Measurements from ENCODE around the gene NUDCD2.
A peak's percentile ranks its signal among the peaks of the same experiment; 100 is the strongest.

NUDCD2 gene

GRCh38 chr5:163459819-163460561, at the start of gene NUDCD2:
Gene NUDCD2 (minus strand): TSS chr5:163460102. CDS start chr5:163460050, 52 bp downstream.
- peak; percentile 96 for DNase-seq (ENCODE audit: low read depth)
- peak within 1 kb of the TSS; percentile 76 for H3K4me3 ChIP-seq (ENCODE audit: low read depth, low read length)

GRCh38 chr5:163509291-163509951, 49.5 kb upstream of the NUDCD2 start:
- peak overlapping the region; percentile 8 for H3K4me3 ChIP-seq (ENCODE audit: low read depth, low read length)
- peak; percentile 50 for DNase-seq (ENCODE audit: low read depth)

DNA sequence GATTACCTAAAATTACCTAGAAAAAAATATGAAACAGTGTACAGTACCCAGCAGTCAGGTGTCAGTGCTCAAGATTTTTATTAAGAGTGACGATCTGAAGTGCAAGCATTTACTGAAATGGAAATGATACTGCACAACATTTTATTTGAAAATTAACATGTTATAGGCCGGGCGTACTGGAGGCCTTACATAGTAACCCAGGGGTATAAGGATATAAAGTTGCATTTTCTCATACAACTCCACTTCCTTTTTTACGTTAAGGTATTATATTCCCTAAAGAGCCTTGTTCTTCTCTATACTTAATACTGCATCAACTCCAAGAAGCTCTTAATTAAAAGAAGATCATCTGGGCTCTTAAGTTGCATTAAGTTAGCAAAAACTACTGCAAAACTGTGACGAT, 48.9 kb upstream of the NUDCD2 start:
- H3K4me3 ChIP-seq (ENCODE audit: low read depth, low read length), result peak overlapping the region; percentile 8
- DNase-seq (ENCODE audit: low read depth), result no peak

- peak overlapping the region; percentile 73 for H3K4me3 ChIP-seq (ENCODE audit: low read depth, low read length)
- no peak for DNase-seq (ENCODE audit: low read depth)
Observed at GRCh38 chr5:163506726-163507125, 46.8 kb upstream of the NUDCD2 start.

DNA sequence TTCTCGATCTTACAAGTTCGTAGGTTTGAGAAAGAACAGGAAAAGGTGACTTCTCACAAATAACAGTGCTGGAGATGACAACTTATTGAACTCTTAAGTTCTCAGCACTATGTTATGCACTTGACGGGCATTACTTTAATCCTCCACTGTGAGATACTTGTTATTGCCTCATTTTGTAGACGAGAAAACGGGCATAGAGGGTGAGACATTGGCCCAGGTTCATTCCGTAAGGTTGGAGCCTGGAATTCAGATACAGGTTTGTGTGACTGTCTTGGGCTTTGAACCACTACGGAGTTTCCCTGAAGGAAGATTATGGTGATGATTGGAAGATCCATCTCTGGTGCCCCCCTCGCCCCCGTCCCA, 46.2 kb upstream of the NUDCD2 start:
- DNase-seq (ENCODE audit: low read depth), result no peak
- peak overlapping the region; percentile 73 for H3K4me3 ChIP-seq (ENCODE audit: low read depth, low read length)

DNA sequence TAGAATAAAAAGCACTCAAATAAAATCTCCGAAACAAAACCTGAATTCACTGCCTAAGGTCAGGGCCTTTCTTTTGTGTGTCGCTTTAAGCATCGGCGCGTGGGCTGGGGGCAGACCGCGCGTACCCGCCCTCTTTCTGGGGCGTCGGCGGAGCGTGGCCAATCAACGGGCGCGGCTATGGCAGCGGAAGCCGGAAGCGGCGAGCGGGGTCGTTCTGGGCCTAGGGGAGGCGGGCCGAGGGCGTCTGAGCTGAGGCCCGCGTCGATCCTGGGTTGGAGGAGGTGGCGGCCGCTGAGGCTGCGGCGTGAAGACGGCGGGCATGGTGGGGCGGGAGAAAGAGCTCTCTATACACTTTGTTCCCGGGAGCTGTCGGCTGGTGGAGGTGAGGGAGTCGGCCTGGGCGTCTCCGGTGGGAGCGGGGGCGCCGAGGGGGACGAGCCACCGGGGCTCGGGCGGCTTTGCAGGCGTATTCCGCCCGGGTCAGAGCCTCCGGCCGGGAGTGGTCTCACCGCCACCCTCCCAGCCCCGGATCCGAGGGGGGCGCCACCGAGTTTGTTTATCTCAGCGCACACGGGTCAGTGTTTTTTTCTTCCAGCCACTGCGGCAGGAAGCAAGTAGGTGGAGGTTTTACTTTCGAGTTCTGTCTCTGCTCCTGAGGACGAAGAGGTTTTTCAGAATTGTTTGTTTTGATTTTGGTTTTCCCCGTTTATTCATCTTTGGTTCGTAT, 45.6 kb upstream of the NUDCD2 start, which contains the start of gene MAT2B:
MAT2B (plus strand) TSS at position 252 of the 727 bp plus-strand sequence; CDS start at position 320, 68 bp downstream.
- peak within 1 kb of the TSS; percentile 73 for H3K4me3 ChIP-seq (ENCODE audit: low read depth, low read length)
- peak; percentile 78 for DNase-seq (ENCODE audit: low read depth)

DNA sequence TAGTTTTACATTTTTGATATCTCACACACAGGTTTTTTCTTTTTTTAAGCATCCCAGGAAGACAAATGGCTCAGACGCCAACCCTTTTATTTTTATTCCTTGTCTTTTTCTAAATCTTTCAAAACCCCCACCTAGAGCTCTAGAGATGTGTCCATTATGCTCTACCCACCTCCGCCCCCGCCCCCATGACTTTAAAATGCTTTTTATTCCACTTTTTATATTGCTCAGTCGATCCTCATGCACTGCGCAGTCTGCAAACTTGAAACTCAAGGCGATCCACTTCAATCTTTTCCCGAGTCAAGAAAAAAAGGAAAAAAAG, 45.1 kb upstream of the NUDCD2 start:
- no peak for DNase-seq (ENCODE audit: low read depth)
- H3K4me3 ChIP-seq (ENCODE audit: low read depth, low read length), result peak overlapping the region; percentile 73

- H3K4me3 ChIP-seq (ENCODE audit: low read depth, low read length), result peak overlapping the region; percentile 73
- DNase-seq (ENCODE audit: low read depth), result no peak
Observed at GRCh38 chr5:163504079-163504931, 44.4 kb upstream of the NUDCD2 start.

DNA sequence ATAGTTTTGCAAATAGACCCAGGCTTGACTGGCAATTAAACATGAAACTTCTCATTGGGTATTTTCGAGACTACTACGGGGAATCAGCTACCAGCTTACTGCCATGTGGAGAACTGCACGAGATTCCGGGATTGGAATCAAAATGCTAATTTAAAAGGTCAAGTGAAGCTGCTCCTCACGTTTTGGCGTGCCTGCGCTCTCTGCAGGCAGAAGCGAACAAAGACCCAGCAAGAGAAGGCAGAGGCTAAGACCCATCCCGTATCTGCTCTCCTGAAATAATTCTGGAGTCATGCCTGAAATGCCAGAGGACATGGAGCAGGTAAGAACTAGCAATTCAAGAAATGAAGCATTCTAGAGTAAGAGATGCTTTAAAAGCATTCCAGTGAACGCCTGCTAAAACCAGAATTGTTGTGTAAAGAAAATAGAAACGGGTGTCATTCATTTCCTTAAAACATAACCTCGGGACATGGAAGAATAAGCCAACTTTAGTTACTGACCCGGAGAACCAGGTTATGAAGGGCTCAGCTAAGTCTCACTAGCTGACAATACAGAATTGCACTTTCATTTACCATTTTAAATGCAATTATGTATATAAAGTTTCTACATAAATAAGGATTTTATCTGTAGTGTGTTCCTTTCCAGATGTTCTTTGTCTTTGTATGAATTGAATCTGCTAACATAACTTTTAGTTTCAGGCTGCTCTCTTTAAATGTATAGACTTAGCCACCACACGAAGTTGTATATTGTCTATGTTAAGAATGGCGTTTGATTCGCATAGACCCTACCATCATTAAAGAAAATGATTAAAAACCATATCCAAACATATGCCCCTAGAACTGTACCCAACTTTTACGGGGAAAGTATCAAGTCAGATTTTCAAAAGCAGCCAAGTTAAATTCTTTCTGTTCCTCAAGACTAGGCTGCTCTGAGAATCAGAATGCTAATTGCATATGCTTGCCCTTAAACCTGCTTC, 43.5 kb upstream of the NUDCD2 start:
- DNase-seq (ENCODE audit: low read depth), result peak; percentile 44
- peak overlapping the region; percentile 73 for H3K4me3 ChIP-seq (ENCODE audit: low read depth, low read length)

DNA sequence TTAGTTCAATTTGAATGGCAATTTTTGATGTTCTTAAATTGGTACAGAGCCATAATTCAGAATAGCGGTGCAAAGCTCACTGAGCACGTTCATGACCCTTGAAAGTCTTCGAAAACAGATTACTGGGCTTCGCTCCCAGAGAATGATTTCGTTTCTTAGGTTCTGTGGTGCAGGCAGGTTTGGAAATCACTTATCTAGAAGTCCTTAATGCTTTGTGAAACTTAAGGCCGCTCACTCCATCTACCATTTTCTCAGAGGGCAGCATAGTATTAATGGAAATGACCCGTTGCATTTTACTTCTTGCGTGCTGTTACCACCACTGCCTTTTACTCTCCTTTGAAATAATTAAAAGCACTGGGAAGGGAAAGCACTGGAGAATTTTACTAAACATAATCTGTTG, 42.6 kb upstream of the NUDCD2 start:
- DNase-seq (ENCODE audit: low read depth), result no peak
- H3K4me3 ChIP-seq (ENCODE audit: low read depth, low read length), result peak overlapping the region; percentile 73

DNA sequence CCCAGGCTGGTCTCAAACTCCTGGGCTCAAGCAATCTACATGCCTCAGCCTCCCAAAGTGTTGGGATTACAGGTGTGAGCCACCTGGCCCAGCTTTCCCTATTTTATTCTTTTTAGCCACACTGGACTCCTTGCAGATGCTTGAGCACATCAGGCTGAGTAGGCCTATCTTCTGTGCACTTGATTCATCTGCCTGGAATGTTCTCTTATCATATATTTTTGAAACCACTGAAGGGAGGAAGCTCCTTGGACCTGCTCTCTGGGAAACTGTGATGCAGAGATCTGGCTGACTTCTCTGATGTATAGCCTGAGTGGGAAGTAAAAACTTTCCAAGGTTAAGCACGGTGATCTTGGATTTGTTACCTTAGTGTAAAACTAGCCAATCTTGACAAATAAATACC, 39.0 kb upstream of the NUDCD2 start:
- H3K4me3 ChIP-seq (ENCODE audit: low read depth, low read length), result no peak overlapping the region
- DNase-seq (ENCODE audit: low read depth), result no peak

DNA sequence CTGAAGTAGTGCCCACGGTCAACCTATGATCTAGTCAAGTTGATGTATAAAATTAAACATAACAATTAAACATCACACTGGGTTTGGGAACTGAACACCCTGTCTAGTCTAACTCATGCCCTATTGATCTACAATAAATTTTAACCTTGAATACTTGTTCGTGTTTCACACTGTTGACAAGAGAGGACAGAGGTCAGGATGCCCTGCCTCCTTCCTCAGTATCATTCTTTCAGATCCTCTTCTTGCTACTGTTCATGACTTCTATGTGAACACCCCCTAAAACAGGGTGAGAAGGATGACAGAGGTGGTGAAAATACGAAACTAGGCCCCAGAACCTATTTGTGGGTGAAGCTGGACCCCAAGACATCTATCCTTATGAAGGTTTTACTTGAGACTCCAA, 37.4 kb upstream of the NUDCD2 start:
- no peak overlapping the region for H3K4me3 ChIP-seq (ENCODE audit: low read depth, low read length)
- DNase-seq (ENCODE audit: low read depth), result no peak

DNA sequence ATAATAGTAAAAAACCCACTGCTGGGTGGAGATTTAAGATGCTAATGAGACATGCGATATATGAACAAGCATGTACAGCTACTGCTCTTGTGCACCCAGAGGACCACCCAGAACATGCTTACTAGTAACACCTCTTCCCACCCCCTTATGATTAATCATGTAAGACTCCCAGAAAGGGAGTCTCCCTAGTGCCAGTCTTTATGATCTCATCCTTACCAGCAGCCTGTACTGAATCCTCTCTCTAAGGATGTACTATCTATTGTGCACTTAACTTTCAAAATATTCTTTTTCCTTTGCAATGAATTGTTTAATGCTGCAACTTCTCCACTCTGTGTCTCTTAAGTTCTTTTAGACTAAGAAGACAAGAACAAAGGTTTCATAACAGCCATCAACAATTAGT, 36.4 kb upstream of the NUDCD2 start:
- H3K4me3 ChIP-seq (ENCODE audit: low read depth, low read length), result no peak overlapping the region
- DNase-seq (ENCODE audit: low read depth), result no peak

DNA sequence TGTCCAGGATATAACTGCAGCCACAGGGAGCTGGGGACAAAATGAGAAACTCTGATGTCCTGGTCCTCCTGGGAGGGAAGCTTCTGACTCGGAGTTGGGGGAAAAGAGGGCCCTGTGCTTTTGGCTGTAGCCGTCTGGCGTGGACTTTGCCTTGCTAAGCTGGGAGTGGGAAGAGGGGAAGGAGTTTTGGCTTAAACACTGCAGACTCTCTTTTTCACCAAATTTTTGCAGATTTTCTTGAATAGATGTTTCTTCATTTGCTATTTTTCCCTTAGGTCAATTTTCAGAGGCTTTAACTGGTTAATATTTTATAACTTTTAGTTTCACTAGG, 29.8 kb upstream of the NUDCD2 start:
- DNase-seq (ENCODE audit: low read depth), result no peak
- no peak overlapping the region for H3K4me3 ChIP-seq (ENCODE audit: low read depth, low read length)

GRCh38 chr5:163489055-163489744, 29.3 kb upstream of the NUDCD2 start:
- H3K4me3 ChIP-seq (ENCODE audit: low read depth, low read length), result no peak overlapping the region
- no peak for DNase-seq (ENCODE audit: low read depth)

GRCh38 chr5:163478982-163479271, 19.0 kb upstream of the NUDCD2 start:
- no peak for DNase-seq (ENCODE audit: low read depth)
- no peak overlapping the region for H3K4me3 ChIP-seq (ENCODE audit: low read depth, low read length)

GRCh38 chr5:163478126-163478981, 18.5 kb upstream of the NUDCD2 start:
- H3K4me3 ChIP-seq (ENCODE audit: low read depth, low read length), result no peak overlapping the region
- DNase-seq (ENCODE audit: low read depth), result no peak
